K562 (cell line): ENCODE results near the gene UBALD2. TPM values are rescaled to one million over a fixed set of nuclear protein-coding genes. Genes with fewer than 3 reads are reported as not detected.

Experiments
- ATAC-seq: fragments of 200-7000 bp; cut with Tn5 transposase; 3 replicates; pipeline ENCODE4 v1.9.1; 2020; ENCODE audit warnings: moderate library complexity
- BruUV-seq: library from RNA; stranded (reverse); fragments of 400-500 nt; replicated peaks from 2 replicates; lab custom pipeline; 2021; lab: Mats Ljungman, UMichigan
- CTCF ChIA-PET: fragments of 300-600 bp; formaldehyde crosslinking; extraction: SDS; loops from one replicate; lab custom pipeline; 2021; ENCODE audit warnings: low intra/inter-chr PET ratio; lab: Yijun Ruan, JAX
- POLR2A ChIA-PET: fragments of 300-600, 350-650 bp; sonication (Branson Sonifier 250); formaldehyde crosslinking; extraction: SDS; loops from one replicate; lab custom pipeline; 2021; ENCODE audit warnings: antibody characterized with exemption, inconsistent platforms; lab: Yijun Ruan, JAX
- DNase-seq, 4 experiments: peaks; one replicate each; pipeline versions ENCODE4 v3.0.0 to v3.0.0-alpha.2; 2011 to 2018; ENCODE audit warnings: low spot score in 3 of 4, mixed read lengths in 3 of 4; ENCODE audit errors: extremely low read depth in 1 of 4
- FAIRE-seq: peaks from 2 replicates; lab custom pipeline; 2011; peaks lifted over from hg19 to GRCh38; lab: Jason Lieb, UNC
- H2AFZ ChIP-seq: 2 replicates; pipeline ENCODE4 v1.6.0; 2011; ENCODE audit warnings: low read depth, low read length, control low read depth, inconsistent platforms
- H3K27ac ChIP-seq: fragments of 200-600 bp; 3 replicates; pipeline ENCODE4 v1.8.0; 2011; ENCODE audit warnings: low read depth, mild to moderate bottlenecking, control low read depth, inconsistent platforms, low read length, moderate library complexity, mixed read lengths; ENCODE audit errors: extremely low read depth
- H3K27me3 ChIP-seq, 2 experiments: fragments of 300-600 bp in 1 of 2; 2 replicates in 1 of 2; 3 replicates in 1 of 2; pipeline versions ENCODE4 v1.6.0 to v1.8.0; 2011; ENCODE audit warnings: inconsistent platforms in 2 of 2, low read length in 2 of 2, mild to moderate bottlenecking in 1 of 2, mixed read lengths in 1 of 2, moderate library complexity in 1 of 2; ENCODE audit not compliant: control insufficient read depth in 2 of 2, insufficient read depth in 2 of 2
- H3K36me3 ChIP-seq: fragments of 300-600 bp; 3 replicates; pipeline ENCODE4 v1.8.0; 2011; ENCODE audit warnings: mild to moderate bottlenecking, low read length, inconsistent platforms; ENCODE audit not compliant: control insufficient read depth, insufficient read depth
- H3K4me1 ChIP-seq, 2 experiments: fragments of 200-600 bp in 1 of 2; replicated peaks in 1 of 2; 2 replicates in 1 of 2; 3 replicates in 1 of 2; pipeline versions ENCODE4 v1.5.1 to v1.8.0; 2011; ENCODE audit warnings: inconsistent platforms in 2 of 2, low read length in 2 of 2, mild to moderate bottlenecking in 1 of 2, mixed read lengths in 1 of 2, moderate library complexity in 1 of 2; ENCODE audit not compliant: control insufficient read depth in 2 of 2, insufficient read depth in 2 of 2
- H3K4me2 ChIP-seq: 2 replicates; pipeline ENCODE4 v1.6.1; 2011; ENCODE audit warnings: low read length, control low read depth, inconsistent platforms, mixed read lengths; ENCODE audit not compliant: insufficient read depth
- H3K4me3 ChIP-seq: fragments of 200-600 bp; sonication (generic), shearing (Covaris generic); 2 replicates; pipeline ENCODE4 v1.5.1; 2016; ENCODE audit warnings: control low read depth, inconsistent platforms
- H3K79me2 ChIP-seq: fragments of 200-600 bp; 3 replicates; pipeline ENCODE4 v1.8.0; 2011; ENCODE audit warnings: low read length, inconsistent platforms; ENCODE audit not compliant: control insufficient read depth, insufficient read depth
- H3K9ac ChIP-seq, 2 experiments: 2 replicates each; pipeline versions ENCODE4 v1.6.0 to v1.6.1; 2011; ENCODE audit warnings: low read depth in 2 of 2, low read length in 2 of 2, control low read depth in 1 of 2, inconsistent platforms in 1 of 2, mild to moderate bottlenecking in 1 of 2, mixed read lengths in 1 of 2; ENCODE audit not compliant: insufficient read depth in 1 of 2
- H3K9me1 ChIP-seq: one replicate; pipeline ENCODE4 v1.6.0; 2011; ENCODE audit warnings: inconsistent platforms, mild to moderate bottlenecking, low read length, moderate library complexity; ENCODE audit not compliant: control insufficient read depth, insufficient read depth
- H3K9me3 ChIP-seq: replicated peaks from 2 replicates; pipeline ENCODE4 v1.5.1; 2011; ENCODE audit warnings: low read depth, low read length, inconsistent platforms; ENCODE audit not compliant: control insufficient read depth, insufficient read depth
- H4K20me1 ChIP-seq: replicated peaks from 2 replicates; pipeline ENCODE4 v1.6.1; 2011; ENCODE audit warnings: low read length, inconsistent platforms, mixed read lengths; ENCODE audit not compliant: control insufficient read depth, insufficient read depth
- JUND ChIP-seq, 2 experiments: IDR thresholded peaks; 2 replicates in 1 of 2; 3 replicates in 1 of 2; pipeline ENCODE4 v1.6.1; 2011; ENCODE audit warnings: borderline replicate concordance in 2 of 2, low read depth in 2 of 2, low read length in 2 of 2, improper control_type of control experiment in 1 of 2, missing biosample characterization in 1 of 2, missing genetic modification characterization in 1 of 2, missing genetic modification reagents in 1 of 2
- MTF1 ChIP-seq: fragments of 250-450 bp; sonication (Bioruptor Pico); IDR thresholded peaks from 2 replicates; pipeline ENCODE4 v1.9.0; 2021; ENCODE audit warnings: moderate library complexity, mild to moderate bottlenecking, inconsistent platforms, borderline replicate concordance
- NCOA4 ChIP-seq: fragments of 450-650 bp; IDR thresholded peaks from 2 replicates; pipeline ENCODE4 v1.6.1; 2018; ENCODE audit warnings: mild to moderate bottlenecking; ENCODE audit not compliant: partially characterized antibody
- PCBP2 ChIP-seq: fragments of 200-400 bp; formaldehyde crosslinking; IDR thresholded peaks from 2 replicates; pipeline ENCODE4 v1.6.1; 2018; ENCODE audit warnings: low read length, low read depth, mild to moderate bottlenecking, moderate library complexity; ENCODE audit not compliant: poor library complexity, severe bottlenecking
- PHF20 ChIP-seq: fragments of 450-650 bp; IDR thresholded peaks from 2 replicates; pipeline ENCODE4 v1.6.1; 2018; ENCODE audit not compliant: partially characterized antibody
- POLR2AphosphoS2 ChIP-seq: IDR thresholded peaks from 2 replicates; pipeline ENCODE4 v1.6.1; 2012; ENCODE audit warnings: low read length, improper control_type of control experiment
- PTBP1 ChIP-seq: fragments of 200-400 bp; formaldehyde crosslinking; IDR thresholded peaks from 2 replicates; pipeline ENCODE4 v1.6.1; 2017; ENCODE audit warnings: low read depth, low read length
- ZNF655 ChIP-seq: fragments of 250-450 bp; sonication (Bioruptor Pico); IDR thresholded peaks from 2 replicates; pipeline ENCODE4 v1.5.0; 2021
- WGBS: fragments of 100-300 bp; shearing (Covaris generic); methylation state at CpG from one replicate; pipeline ENCODE4 v1.1.6; 2016; ENCODE audit warnings: low coverage, mixed read lengths; ENCODE audit not compliant: insufficient coverage; ENCODE audit errors: missing lambda C conversion rate; 5-methylcytosine and 5-hydroxymethylcytosine counted together
- in situ Hi-C: fragments of 300-500 bp; cut with MboI; formaldehyde crosslinking; loops from 4 replicates; pipeline ENCODE4 v1.15.0; 2018; ENCODE audit warnings: inconsistent platforms, mixed read lengths
- intact Hi-C: fragments of 100-400 bp; cut with micrococcal nuclease; formaldehyde crosslinking; loops from 2 replicates; pipeline ENCODE4 v1.14.2; 2022
- polyA plus RNA-seq, 8 experiments: library from polyadenylated mRNA; depleted of rRNA in 4 of 8; stranded (reverse) in 5 of 8; unstranded in 3 of 8; fragments of >200 nt; fragmentation: Nextera tagmentation in 2 of 8; fragmentation: Illumina TruSeq in 1 of 8; extraction: Ambion mirVana in 2 of 8; extraction: Trizol in 1 of 8; gene quantifications; 2 replicates each; pipeline versions ENCODE4 v1.2.1 to v1.2.3, GENCODE V29; 2011 to 2014; ENCODE audit warnings: inconsistent platforms in 1 of 8, missing spikeins in 1 of 8
- total RNA-seq, 7 experiments: library from RNA; depleted of rRNA in 6 of 7; stranded (reverse); fragments of >200 nt in 6 of 7; fragmentation: Illumina TruSeq in 2 of 7; extraction: Trizol in 2 of 7; gene quantifications; 2 replicates each; pipeline versions ENCODE4 v1.2.1 to v1.2.3, GENCODE V29; 2011 to 2021; ENCODE audit warnings: low replicate concordance in 1 of 7
- TF ChIP-seq, protein P1 (sequence below): sonication (generic); formaldehyde crosslinking; IDR thresholded peaks from 2 replicates; pipeline ENCODE4 v1.8.1; 2023; ENCODE audit warnings: mild to moderate bottlenecking, missing genetic modification reagents
- TF ChIP-seq, protein P2 (sequence below): sonication (generic); formaldehyde crosslinking; IDR thresholded peaks from 2 replicates; pipeline ENCODE4 v1.9.0; 2022; ENCODE audit warnings: mild to moderate bottlenecking, missing genetic modification reagents

Gene UBALD2
- total and polyA plus RNA-seq, 9 of the 15 experiments (the other 6 are each of a cell fraction or from before 2014, with no cell fraction given) = 2.3 to 94.1 (median 25.3) TPM

DNA sequence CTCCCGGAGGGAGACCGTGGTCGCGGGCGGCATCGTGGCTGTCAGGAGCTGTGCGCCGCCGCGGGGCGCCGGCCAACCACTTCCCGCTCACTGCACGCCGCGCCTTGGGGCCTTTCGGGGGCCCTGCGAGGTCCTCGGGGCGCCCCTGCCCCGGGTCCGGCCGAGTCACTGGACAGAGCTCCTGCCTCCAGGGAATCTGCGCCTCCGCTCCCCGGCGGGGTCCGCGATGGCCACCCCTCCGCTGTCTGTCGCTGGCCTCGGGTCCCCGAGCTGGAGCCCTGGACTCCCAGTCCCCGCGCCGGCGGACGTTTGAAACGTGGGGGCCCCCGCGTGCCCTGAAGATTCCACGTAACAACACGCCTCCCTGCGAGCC is 42.8 kb downstream of the UBALD2 start, which contains the start of gene QRICH2 (continued):
- TF ChIP-seq PHF20 (no peak), POLR2AphosphoS2 (0 out of 2 replicates have a peak, but pooled peaks have one; percentile 10), NCOA4 (no peak), ZNF655 (no peak), MTF1 (CRISPR knock-in tag) (no peak)
- TF ChIP-seq, protein P1, sequence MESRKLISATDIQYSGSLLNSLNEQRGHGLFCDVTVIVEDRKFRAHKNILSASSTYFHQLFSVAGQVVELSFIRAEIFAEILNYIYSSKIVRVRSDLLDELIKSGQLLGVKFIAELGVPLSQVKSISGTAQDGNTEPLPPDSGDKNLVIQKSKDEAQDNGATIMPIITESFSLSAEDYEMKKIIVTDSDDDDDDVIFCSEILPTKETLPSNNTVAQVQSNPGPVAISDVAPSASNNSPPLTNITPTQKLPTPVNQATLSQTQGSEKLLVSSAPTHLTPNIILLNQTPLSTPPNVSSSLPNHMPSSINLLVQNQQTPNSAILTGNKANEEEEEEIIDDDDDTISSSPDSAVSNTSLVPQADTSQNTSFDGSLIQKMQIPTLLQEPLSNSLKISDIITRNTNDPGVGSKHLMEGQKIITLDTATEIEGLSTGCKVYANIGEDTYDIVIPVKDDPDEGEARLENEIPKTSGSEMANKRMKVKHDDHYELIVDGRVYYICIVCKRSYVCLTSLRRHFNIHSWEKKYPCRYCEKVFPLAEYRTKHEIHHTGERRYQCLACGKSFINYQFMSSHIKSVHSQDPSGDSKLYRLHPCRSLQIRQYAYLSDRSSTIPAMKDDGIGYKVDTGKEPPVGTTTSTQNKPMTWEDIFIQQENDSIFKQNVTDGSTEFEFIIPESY (CRISPR knock-in tag) = peak; percentile 59; the same call in 1 of the 2 replicates

DNA sequence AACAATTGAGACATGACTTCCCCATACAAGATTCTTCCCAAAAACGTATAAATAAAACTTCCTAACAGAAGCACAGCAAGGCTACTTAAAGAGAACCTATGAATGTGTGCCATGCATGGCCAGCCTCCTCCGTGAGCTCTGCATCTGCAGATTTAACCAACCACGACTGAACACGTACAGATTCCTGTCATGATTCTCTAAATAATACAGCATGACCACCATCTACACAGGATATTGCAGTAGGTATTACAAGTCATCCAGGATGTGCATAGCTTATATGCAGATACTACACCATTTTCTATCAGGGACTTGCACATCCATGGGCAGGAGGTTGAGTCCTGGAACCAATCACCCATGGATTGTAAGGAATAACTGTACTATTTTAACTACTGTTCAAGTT is 44.3 kb downstream of the UBALD2 start:
- 91% methylated on average over 4 of the region's 4 CpGs for WGBS
- Histone ChIP-seq H3K4me1 (no peaks in the 10 kb centered on the region; a peak in 1 of 5 replicates), H3K36me3 (peaks cover 33% of the 10 kb centered on the region), H3K9me3 (no peaks in the 10 kb centered on the region), H3K4me2 (no peak overlapping the region), H3K9me1 (no peaks in the 10 kb centered on the region), H3K79me2 (no peaks in the 10 kb centered on the region), H3K27me3 (no peaks in the 10 kb centered on the region), H3K27ac (no peak overlapping the region), H2AFZ (no peak overlapping the region), H3K9ac (no peak overlapping the region), H3K4me3 (no peak overlapping the region), H4K20me1 (no peaks in the 10 kb centered on the region)
- TF ChIP-seq PTBP1 = no peak
- TF ChIP-seq, protein P2, sequence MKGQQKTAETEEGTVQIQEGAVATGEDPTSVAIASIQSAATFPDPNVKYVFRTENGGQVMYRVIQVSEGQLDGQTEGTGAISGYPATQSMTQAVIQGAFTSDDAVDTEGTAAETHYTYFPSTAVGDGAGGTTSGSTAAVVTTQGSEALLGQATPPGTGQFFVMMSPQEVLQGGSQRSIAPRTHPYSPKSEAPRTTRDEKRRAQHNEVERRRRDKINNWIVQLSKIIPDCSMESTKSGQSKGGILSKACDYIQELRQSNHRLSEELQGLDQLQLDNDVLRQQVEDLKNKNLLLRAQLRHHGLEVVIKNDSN = no peak
- no peak for TF ChIP-seq JUND (IDR thresholded peaks at IDR 0.05; ENCODE audit: borderline replicate concordance, low read depth, low read length)
- TF ChIP-seq JUND (tag; IDR thresholded peaks at IDR 0.05; ENCODE audit: borderline replicate concordance, low read depth, low read length) = no peak
- no peak for TF ChIP-seq PCBP2
- ATAC-seq (no peak), DNase-seq (no peak), FAIRE-seq (no peak)
- intact Hi-C loops (no loop called here), in situ Hi-C loops (no loop called here)
- BruUV-seq = no TSS peak
- CTCF ChIA-PET = no interaction called here
- POLR2A ChIA-PET = interaction anchor here (0.6 to 1.5 kb wide), 2 partner anchors 35 to 88 kb away, joined by 3 read pairs; no protein-coding TSS in a partner anchor
